AG09309 (cell line): ENCODE data around the gene ZBP1.

Experiments
- DNase-seq: peaks from one replicate; pipeline ENCODE4 v3.0.0-alpha.2; 2010; ENCODE audit warnings: low read depth
- H3K4me3 ChIP-seq: 2 replicates; pipeline ENCODE4 v1.5.1; 2011; ENCODE audit warnings: mild to moderate bottlenecking, low read depth, low read length, moderate library complexity; ENCODE audit not compliant: control insufficient read depth
- TF ChIP-seq, protein P1 (sequence below): IDR thresholded peaks from 2 replicates; pipeline ENCODE4 v1.5.1; 2011; ENCODE audit warnings: mild to moderate bottlenecking, low read depth, low read length, inconsistent platforms; ENCODE audit not compliant: insufficient read depth, control insufficient read depth; ENCODE audit errors: missing control alignments

The ZBP1 gene

GRCh38 chr20:57561356-57562279 is 58.6 kb downstream of the ZBP1 start:
- DNase-seq: no peak
- TF ChIP-seq, protein P1, sequence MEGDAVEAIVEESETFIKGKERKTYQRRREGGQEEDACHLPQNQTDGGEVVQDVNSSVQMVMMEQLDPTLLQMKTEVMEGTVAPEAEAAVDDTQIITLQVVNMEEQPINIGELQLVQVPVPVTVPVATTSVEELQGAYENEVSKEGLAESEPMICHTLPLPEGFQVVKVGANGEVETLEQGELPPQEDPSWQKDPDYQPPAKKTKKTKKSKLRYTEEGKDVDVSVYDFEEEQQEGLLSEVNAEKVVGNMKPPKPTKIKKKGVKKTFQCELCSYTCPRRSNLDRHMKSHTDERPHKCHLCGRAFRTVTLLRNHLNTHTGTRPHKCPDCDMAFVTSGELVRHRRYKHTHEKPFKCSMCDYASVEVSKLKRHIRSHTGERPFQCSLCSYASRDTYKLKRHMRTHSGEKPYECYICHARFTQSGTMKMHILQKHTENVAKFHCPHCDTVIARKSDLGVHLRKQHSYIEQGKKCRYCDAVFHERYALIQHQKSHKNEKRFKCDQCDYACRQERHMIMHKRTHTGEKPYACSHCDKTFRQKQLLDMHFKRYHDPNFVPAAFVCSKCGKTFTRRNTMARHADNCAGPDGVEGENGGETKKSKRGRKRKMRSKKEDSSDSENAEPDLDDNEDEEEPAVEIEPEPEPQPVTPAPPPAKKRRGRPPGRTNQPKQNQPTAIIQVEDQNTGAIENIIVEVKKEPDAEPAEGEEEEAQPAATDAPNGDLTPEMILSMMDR: no peak
- H3K4me3 ChIP-seq: no peak overlapping the region

GRCh38 chr20:57560554-57561355 is 59.5 kb downstream of the ZBP1 start, which contains the start of gene PCK1:
TSS of gene PCK1 (plus strand) at chr20:57561110. CDS start at chr20:57561412, 302 bp downstream.
- no peak within 1 kb of the TSS for H3K4me3 ChIP-seq
- DNase-seq: no peak
- TF ChIP-seq, protein P1: no peak

DNA sequence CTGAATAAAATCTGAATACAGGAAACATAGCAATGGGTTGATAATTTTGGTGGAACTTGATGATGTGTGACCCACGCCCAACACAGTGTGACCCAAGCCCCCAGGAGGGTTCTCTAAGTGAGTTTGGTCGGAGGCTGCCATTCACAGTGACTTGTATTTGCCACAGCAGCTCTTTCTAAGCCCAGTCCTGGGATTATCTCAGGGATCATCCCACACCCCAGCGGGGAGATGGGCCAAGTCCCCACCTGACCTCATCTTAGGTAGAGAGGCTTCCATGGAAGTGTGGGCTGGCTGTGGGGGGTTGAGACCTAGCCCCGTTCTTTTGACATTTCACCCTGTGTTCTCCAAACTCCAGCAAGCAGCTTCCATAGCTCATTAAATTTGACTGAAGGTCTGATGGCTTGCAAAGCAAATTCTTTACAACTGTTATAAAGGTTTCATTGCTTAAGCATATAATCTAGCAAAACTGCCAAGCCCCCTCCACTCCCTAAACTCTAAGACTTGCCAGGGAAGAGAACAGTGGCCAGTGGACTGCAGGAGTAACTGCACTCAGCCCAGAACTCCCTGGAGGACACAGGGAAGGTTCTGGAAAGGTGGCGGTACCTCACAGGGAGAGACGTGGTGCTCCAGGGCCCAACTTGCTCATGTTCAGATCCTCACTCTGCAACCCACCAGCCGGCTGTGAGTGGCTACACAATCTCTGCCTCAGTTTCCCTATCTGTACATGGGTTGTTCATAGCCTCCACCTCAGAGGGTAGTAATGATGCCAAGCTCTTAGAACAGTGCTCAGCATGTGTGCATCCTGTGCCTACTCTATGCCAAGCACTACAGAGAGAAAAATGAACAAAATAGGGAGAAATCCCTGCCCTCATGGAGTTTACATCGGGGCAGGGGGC is 60.3 kb downstream of the ZBP1 start:
- TF ChIP-seq, protein P1: no peak
- H3K4me3 ChIP-seq: no peak overlapping the region
- no peak for DNase-seq

DNA sequence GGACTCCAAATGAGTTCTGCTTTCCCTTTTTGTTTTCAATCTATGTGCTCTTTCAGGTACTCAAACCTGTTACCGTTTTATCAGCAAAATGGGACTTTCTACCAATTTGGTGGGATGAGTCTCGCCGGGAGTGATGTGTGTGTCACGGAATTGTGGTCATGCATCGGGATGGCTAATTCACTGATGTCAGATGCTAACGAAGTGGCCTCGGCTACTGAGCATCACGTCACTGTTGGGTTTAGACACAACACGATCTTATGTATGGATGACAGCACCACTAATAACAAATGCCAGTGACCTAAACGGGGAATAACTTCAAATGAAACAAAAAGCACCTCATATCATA is 61.0 kb downstream of the ZBP1 start:
- no peak for DNase-seq
- TF ChIP-seq, protein P1: no peak
- H3K4me3 ChIP-seq: no peak overlapping the region

GRCh38 chr20:57558614-57559288 is 61.5 kb downstream of the ZBP1 start:
- DNase-seq: no peak
- H3K4me3 ChIP-seq: no peak overlapping the region
- TF ChIP-seq, protein P1: no peak
